Activated T-cell treated with anti-CD3 and anti-CD28 coated beads for 4 hours (primary cell): ENCODE data around the gene F13B.
"Not testable (repeated sequence)": the region's sequence is repeated elsewhere in the genome, so short reads cannot be mapped to it uniquely, and the experiment has no call there.

Experiments
- DNase-seq: peaks from one replicate; pipeline ENCODE4 v3.0.0-alpha.2; 2020

Gene F13B

DNA sequence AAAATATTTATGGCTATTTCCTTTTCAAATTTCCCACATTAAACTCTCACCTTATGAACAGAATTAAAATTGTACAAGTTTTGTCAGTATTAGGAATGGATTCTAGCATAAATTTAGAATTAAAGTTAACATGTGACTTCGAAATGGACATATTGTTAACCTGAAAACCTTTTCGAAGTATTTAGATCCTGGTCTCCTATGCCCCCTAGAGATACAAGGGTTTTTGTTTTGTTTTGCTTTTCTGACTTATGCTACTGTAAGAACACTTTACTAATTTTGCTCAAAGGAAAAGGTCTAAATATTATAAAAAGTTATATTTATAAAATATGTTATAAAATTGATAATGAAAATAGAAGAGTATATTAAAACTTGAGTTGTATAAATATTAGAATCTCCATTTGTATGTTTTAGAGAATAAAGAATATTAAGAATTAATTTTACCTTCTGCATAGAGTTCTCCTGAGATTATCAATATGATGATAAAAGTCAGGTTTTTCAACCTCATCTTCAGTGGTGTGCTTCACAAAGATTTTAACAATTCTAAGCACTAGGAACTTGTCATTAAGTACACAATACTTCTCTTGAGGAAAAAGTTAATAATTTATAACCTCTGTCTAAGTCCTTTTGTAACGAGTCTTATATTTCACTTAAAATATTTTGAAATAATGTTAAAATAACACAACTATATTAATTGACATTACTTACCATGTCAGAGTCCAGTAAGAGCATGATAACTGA lies at the start of gene F13B:
F13B (minus strand) TSS at position 542 of the 738 bp plus-strand sequence; CDS start at position 505, 37 bp downstream.
- no peak for DNase-seq

DNA sequence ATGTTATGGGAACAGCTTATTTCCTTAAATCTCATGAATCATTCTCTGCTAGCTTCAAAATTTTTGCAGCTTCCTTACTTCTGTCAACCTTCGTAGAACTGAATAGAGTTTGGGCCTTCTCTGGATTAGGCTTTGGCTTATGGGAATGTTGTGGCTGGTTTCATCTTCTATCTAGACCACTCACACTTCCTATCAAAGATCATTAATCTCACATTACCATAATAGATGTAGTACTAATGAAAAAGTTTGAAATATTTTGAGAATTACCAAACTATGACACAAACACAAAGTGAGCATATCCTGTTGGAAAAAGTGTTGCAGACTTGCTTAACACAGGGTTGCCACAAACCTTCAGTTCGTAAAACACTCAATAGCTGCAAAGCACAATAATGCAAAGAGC lies 49.1 kb upstream of the F13B start:
- DNase-seq, result no peak

DNA sequence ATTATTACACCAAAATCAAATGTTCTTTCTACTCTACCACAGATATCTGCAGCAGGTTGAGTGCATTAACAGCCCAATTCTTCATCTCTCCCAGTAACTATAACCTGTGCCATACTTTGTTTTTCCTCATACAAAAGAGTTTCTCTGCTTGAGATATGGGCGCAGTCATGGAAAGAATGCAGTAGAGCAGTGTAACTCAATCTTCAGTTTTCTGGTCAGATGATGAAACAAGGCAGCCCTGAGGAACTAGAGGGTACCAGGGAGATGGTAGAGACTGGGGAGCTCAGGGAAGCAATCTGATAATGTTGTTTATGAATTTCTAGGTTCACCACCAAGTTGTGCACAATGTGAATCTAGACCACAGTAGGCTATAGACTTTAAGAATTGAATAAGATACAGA lies 39.8 kb upstream of the F13B start:
- no peak for DNase-seq

DNA sequence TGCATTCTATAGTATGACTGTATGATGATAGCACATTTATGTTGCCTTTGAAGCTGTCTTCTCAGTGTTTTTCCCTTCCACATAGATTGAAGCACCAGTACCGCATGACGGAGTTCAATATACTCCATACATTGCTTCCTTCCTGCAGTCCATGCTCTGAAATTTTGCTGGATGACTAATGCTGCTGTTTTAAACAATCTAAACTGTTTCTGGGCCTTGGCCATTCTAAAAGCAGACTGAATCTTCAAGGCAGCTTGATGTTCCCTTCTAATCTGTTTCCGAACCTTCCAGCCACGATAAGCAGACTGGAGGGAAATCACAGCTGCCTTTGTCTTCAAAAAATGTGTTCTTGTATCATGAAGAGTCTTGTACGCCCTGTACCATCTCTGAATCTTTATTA lies 36.2 kb upstream of the F13B start:
- DNase-seq, result no peak

GRCh38 chr1:197101978-197102377 lies 34.9 kb upstream of the F13B start:
- no peak for DNase-seq

GRCh38 chr1:197100677-197101076 lies 33.6 kb upstream of the F13B start:
- DNase-seq, result no peak

DNA sequence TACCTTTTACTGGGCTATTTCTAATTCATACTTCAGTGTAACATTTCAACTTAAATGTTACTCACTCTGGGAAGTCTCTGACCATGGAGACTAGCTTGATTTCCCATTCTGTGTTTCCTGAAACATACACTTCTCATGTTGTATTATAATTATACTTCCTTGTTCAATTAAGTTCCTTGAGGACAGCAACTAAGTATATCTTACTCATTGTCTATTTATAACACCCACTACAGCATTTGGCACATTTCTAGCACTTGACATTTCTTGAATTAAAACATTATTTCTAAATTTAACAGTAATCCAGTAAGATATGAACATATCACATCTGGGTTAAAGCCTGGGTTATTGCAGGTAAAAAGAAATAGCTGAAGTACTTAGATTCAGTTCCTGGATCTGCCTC lies 32.4 kb upstream of the F13B start:
- no peak for DNase-seq

- DNase-seq, result not testable (repeated sequence)
Measured at GRCh38 chr1:197096971-197097370, 29.9 kb upstream of the F13B start.

GRCh38 chr1:197096137-197096536 lies 29.1 kb upstream of the F13B start:
- no peak for DNase-seq

DNA sequence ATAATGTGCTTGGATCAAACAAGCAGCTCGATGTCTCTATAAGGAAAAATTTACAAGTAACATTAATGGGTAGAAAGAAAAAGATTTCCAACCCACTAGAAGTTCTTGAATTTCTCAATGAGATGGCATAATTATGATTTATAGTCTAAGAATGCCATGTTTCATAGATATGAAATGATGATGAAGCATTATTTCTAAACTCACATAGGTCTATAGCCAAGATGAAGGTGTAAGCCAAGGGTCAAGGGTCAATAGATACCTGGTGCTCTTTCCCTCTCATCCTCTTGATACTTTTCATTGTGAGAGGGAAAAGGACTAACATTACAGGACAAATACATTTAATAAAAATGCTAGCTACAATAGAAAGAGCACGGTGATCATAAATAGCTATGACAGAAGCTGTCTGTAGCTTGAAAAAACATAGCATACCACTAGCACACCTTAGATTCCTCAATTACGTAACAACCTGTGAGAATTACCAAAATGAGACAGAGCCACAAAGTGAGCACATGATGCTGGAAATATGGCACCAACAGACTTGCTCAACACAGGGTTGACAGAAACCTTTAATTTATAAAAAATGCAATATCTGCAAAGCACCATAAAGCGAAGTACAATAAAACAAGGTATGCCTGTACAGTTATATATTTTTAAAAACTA lies 26.3 kb upstream of the F13B start:
- DNase-seq, result no peak

GRCh38 chr1:197092491-197093023 lies 25.5 kb upstream of the F13B start:
- DNase-seq, result no peak

DNA sequence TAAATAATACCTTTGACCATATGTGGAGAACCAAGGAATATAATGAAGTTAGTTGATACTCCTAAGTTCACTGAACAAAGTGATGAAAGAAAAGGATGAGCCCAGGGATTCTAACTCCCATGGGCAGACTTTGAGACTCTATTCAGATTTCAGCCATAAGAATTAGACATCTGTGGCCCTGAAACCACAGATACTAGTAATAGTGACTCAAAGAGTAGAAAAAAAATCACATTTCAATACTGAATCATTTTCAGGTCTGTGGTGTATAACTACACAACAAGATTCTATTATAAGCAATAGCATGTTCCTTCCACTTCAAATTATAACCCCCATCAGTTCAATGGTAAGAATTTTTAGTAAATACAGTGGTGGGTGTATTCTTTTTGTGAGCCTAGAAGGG lies 16.4 kb upstream of the F13B start:
- DNase-seq, result no peak

GRCh38 chr1:197081117-197081753 lies 14.2 kb upstream of the F13B start:
- no peak for DNase-seq

- DNase-seq, result no peak
Measured at GRCh38 chr1:197080323-197080722, 13.3 kb upstream of the F13B start.

- DNase-seq, result no peak
Measured at GRCh38 chr1:197076585-197076984, 9.5 kb upstream of the F13B start.

DNA sequence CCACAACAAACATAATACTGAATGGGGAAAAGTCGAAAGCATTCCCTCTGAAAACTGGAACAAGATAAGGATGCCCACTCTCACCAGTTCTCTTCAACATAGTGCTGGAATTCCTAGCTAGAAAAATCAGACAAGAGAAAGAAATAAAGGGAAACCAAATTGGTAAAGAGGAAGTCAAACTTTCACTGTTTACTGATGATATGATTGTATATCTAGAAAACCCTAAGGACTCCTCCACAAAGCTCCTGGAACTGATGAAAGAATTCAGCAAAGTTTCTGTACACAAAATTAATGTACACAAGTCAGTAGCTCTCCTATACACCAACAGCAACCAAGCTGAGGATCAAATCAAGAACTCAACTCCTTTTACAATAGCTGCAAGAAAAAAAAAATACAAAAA lies 6.9 kb upstream of the F13B start:
- DNase-seq, result no peak

DNA sequence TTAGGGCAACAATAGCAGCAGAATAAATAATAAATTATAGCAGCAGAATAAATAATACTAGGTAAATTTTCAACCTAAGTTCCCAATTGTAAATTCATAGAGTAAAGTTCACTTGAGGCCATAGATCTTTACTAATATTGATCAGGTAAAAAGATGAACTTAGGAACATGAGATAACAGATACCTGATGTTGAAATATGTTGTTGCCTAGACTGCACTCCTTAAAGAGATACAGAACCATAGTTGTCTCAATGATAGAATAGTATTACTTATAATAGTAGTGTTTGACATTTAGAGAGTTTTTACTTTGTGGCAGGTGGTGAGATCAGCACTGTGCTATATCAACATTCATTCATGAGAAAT lies 378 bp upstream of the F13B start:
- no peak for DNase-seq

DNA sequence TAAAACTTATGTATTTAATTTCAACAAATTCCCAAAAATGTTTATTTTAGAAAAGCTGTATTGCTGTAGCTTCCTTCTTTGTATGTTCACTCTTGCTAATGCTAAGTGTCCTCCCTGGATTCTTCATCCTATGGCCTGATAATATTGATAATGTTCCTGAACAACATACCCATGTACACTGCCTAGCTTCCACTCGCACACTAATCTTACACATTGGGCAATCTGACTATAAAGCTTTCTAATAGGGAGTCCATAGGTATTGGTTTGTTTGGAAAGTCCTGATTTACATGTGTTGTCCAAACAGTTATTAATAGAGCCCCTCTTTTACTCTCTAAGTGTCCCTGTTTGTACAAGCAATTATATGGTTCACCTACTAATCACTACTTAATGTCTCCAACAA lies 783 bp downstream of the F13B start:
- no peak for DNase-seq

DNA sequence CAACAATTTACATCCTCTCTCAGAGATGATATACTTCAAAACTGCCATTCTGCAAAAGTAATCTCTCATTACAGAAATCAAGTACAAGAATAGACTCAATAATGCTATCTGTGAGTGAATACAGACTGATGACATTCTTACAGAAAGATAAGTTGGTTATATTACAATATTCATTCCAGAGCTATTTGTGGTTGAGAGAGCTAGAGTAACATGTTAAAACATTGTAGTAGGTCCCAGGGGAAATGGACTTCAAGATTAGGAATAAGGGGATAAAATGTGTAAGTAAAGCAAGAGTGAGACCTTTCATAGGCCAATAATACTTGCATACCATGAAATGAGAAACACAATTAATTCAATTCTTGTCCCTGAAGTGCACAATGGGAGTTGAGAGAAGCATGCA lies 1.5 kb downstream of the F13B start:
- no peak for DNase-seq

GRCh38 chr1:197063212-197063611 lies 3.8 kb downstream of the F13B start:
- no peak for DNase-seq

- no peak for DNase-seq
Measured at GRCh38 chr1:197062692-197063091, 4.4 kb downstream of the F13B start.

GRCh38 chr1:197049100-197049499 lies 18.0 kb downstream of the F13B start:
- no peak for DNase-seq

DNA sequence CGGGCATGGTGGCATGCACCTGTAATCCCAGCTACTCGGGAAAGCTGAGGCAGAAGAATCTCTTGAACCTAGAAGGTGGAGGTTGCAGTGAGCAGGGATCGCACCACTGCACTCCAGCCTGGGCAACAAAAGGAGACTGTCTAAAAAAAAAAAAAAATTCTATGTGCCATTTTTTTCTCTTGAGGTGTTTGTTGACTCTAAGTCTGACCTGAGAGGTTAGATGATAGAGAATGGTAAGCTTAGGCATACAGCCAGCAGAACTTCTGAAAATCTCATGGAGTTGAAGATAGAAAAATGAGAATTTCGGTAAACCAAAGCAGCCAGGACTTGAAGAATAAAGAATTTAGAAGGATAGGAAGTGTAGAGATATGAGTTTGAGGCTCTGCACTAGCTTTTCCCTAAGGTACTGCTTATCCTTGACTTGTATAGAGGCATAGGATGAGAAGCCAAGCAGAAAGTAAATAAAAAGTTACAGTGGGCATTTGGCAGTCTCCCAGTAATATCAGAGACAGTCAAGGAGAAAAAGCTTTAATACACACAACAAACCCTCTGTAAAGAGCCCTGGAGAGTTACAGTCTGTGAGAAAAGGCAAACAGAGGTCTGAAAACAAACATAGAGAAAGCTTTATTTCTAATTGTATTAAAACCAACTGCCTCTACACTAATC lies 24.3 kb downstream of the F13B start:
- no peak for DNase-seq
